A673 (cell line): ENCODE data around the gene KPNA1. TPM values are rescaled to one million over a fixed set of nuclear protein-coding genes. Genes with fewer than 3 reads are reported as not detected.

ENCODE experiments used
- BruUV-seq: library from RNA; stranded (reverse); fragments of 400-500 nt; replicated peaks from 2 replicates; lab custom pipeline; 2021; lab: Mats Ljungman, UMichigan
- CTCF ChIA-PET: fragments of 300-600 bp; sonication (Branson Sonifier 250); formaldehyde crosslinking; loops from one replicate; lab custom pipeline; 2022; ENCODE audit warnings: antibody characterized with exemption; lab: Charles Lee
- POLR2A ChIA-PET: fragments of 300-600 bp; sonication (Branson Sonifier 250); formaldehyde crosslinking; loops from one replicate; lab custom pipeline; 2022; ENCODE audit warnings: antibody characterized with exemption; ENCODE audit not compliant: low non-redundant PET; lab: Charles Lee
- DNase-seq: peaks from one replicate; pipeline ENCODE4 v3.0.0-alpha.2; 2015; ENCODE audit warnings: low spot score
- H3K27ac ChIP-seq: fragments of 200-600 bp; sonication (generic); 2 replicates; pipeline ENCODE4 v1.5.1; 2016; ENCODE audit warnings: mixed run types, low read depth, mild to moderate bottlenecking, mixed read lengths, antibody characterized with exemption, low read length; ENCODE audit not compliant: poor library complexity, severe bottlenecking
- H3K27me3 ChIP-seq: fragments of 200-600 bp; sonication (generic); replicated peaks from 2 replicates; pipeline ENCODE4 v1.6.1; 2017; ENCODE audit warnings: mixed run types, low read depth, mild to moderate bottlenecking, mixed read lengths, antibody characterized with exemption, low read length; ENCODE audit not compliant: insufficient read depth, poor library complexity
- H3K36me3 ChIP-seq: fragments of 200-600 bp; sonication (generic); 2 replicates; pipeline ENCODE4 v1.6.1; 2016; ENCODE audit warnings: mixed run types, mild to moderate bottlenecking, mixed read lengths, antibody characterized with exemption, low read length; ENCODE audit not compliant: insufficient read depth, poor library complexity, severe bottlenecking
- H3K4me1 ChIP-seq: fragments of 200-600 bp; sonication (generic); 2 replicates; pipeline ENCODE4 v1.6.1; 2017; ENCODE audit warnings: mixed run types, mild to moderate bottlenecking, mixed read lengths, antibody characterized with exemption, low read length; ENCODE audit not compliant: insufficient read depth, poor library complexity, severe bottlenecking
- H3K4me3 ChIP-seq: fragments of 200-600 bp; sonication (generic); 2 replicates; pipeline ENCODE4 v1.5.1; 2016; ENCODE audit warnings: low read depth, mixed run types, mild to moderate bottlenecking, mixed read lengths, low read length; ENCODE audit not compliant: poor library complexity, severe bottlenecking
- H3K9me3 ChIP-seq: fragments of 200-600 bp; sonication (generic); 2 replicates; pipeline ENCODE4 v1.6.1; 2016; ENCODE audit warnings: mixed run types, low read depth, mild to moderate bottlenecking, mixed read lengths, antibody characterized with exemption, low read length; ENCODE audit not compliant: poor library complexity, severe bottlenecking
- CTCF ChIP-seq: fragments of 300-800, 200-600 bp; sonication (generic); conservative IDR thresholded peaks from 2 replicates; pipeline ENCODE4 v1.5.1; 2017; ENCODE audit warnings: low read depth, mild to moderate bottlenecking, antibody characterized with exemption, low read length, moderate library complexity, mixed read lengths
- EZH2 ChIP-seq: fragments of 200-600 bp; sonication (generic); IDR thresholded peaks from 2 replicates; pipeline ENCODE4 v1.6.1; 2017; ENCODE audit warnings: borderline replicate concordance, low read depth, mild to moderate bottlenecking, mixed read lengths, antibody characterized with exemption, low read length; ENCODE audit not compliant: poor library complexity, severe bottlenecking
- intact Hi-C: fragments of 100-400 bp; cut with micrococcal nuclease; formaldehyde crosslinking; loops from one replicate; pipeline ENCODE4 v1.10.0; 2022; ENCODE audit not compliant: unreplicated experiment
- total RNA-seq: library from RNA; stranded (reverse); gene quantifications from 2 replicates; pipeline ENCODE4 v1.2.3, GENCODE V29; 2021

Gene KPNA1
- total RNA-seq, 1 experiment from 2014 or later: 110 TPM

- Histone ChIP-seq H3K9me3 (no peaks in the 10 kb centered on the region), H3K27me3 (no peaks in the 10 kb centered on the region), H3K36me3 (peaks cover 23% of the 10 kb centered on the region), H3K4me3 (no peak overlapping the region), H3K4me1 (no peaks in the 10 kb centered on the region), H3K27ac (no peak overlapping the region)
- TF ChIP-seq EZH2 (no peak), CTCF (no peak)
- ChIA-PET CTCF (no interaction called here), POLR2A (no interaction called here)
- DNase-seq: no peak
- no TSS peak for BruUV-seq
- intact Hi-C loops: no loop called here
Observed at GRCh38 chr3:122496508-122496907, 18.2 kb downstream of the KPNA1 start.

DNA sequence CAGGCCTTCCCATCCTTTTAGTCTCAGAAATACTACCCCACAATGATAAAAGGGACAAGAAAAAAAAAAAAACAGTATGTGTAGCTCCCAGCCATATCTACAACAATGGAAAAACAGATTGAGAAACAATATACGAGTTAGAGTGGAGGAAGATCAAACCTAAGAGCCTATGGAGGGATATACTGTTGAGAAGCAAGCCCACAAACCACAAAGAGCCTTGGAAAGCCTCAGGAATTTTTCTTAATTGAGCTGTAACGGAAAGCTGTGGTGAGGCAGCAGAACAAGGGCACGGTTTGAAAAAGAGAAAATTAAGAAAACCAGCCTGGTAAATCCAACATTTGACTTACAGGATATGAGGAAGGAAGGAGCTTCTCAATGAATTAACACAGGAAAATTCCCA lies 21.4 kb downstream of the KPNA1 start:
- H3K36me3 ChIP-seq: peaks cover 29% of the 10 kb centered on the region
- H3K27me3 ChIP-seq: no peaks in the 10 kb centered on the region
- no peaks in the 10 kb centered on the region for H3K9me3 ChIP-seq
- ChIA-PET CTCF (no interaction called here), POLR2A (no interaction called here)
- no peaks in the 10 kb centered on the region for H3K4me1 ChIP-seq
- H3K27ac ChIP-seq: no peak overlapping the region
- intact Hi-C loops: no loop called here
- DNase-seq: no peak
- no TSS peak for BruUV-seq
- no peak overlapping the region for H3K4me3 ChIP-seq
- TF ChIP-seq CTCF: no peak

GRCh38 chr3:122488262-122488973 lies 26.3 kb downstream of the KPNA1 start:
- intact Hi-C loops: no loop called here
- Histone ChIP-seq H3K9me3 (no peaks in the 10 kb centered on the region), H3K4me1 (no peaks in the 10 kb centered on the region), H3K27me3 (no peaks in the 10 kb centered on the region), H3K4me3 (no peak overlapping the region), H3K36me3 (peaks cover 10% of the 10 kb centered on the region), H3K27ac (no peak overlapping the region)
- TF ChIP-seq CTCF (no peak), EZH2 (no peak)
- POLR2A ChIA-PET: no interaction called here
- CTCF ChIA-PET: no interaction called here
- BruUV-seq: no TSS peak
- no peak for DNase-seq
